Stimulated activated CD4-positive, alpha-beta T cell treated with anti-CD3 and anti-CD28 coated beads, Interleukin-4, amount 100 ng/mL, for 24 hours (primary cell): ENCODE measurements around the gene SYCP3.
A peak's percentile ranks its signal among the peaks of the same experiment; 100 is the strongest.
"Not testable (repeated sequence)": the region's sequence is repeated elsewhere in the genome, so short reads cannot be mapped to it uniquely, and the experiment has no call there.

Experiments
- DNase-seq: peaks from one replicate; pipeline ENCODE4 v3.0.0-alpha.2; 2020

Gene SYCP3

GRCh38 chr12:101710288-101710687 lies 29.0 kb downstream of the SYCP3 start:
- no peak for DNase-seq

- DNase-seq, result no peak
These were observed 32.0 kb downstream of the SYCP3 start for GRCh38 chr12:101707131-101707782.

GRCh38 chr12:101706403-101706802 lies 32.9 kb downstream of the SYCP3 start:
- no peak for DNase-seq

DNA sequence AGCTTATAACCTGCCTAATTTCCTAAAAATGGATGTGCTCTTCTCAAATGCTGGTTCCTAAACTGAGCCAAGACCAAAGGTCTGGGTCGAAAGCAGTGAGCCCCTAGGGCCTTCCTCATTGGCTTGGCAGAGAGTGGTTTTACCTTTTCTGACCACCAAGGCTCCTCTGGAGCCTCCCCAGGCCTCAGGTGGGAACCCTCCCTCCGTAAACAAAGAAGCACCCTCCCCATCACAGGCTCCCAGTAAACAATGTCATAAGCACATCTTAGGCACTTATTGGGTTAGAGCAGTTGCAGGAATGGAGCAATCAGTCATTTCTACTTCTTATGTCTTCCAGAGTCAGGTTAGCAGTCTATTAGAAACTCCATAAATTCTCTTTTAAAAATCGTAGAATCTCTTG lies 35.8 kb downstream of the SYCP3 start:
- DNase-seq, result no peak

DNA sequence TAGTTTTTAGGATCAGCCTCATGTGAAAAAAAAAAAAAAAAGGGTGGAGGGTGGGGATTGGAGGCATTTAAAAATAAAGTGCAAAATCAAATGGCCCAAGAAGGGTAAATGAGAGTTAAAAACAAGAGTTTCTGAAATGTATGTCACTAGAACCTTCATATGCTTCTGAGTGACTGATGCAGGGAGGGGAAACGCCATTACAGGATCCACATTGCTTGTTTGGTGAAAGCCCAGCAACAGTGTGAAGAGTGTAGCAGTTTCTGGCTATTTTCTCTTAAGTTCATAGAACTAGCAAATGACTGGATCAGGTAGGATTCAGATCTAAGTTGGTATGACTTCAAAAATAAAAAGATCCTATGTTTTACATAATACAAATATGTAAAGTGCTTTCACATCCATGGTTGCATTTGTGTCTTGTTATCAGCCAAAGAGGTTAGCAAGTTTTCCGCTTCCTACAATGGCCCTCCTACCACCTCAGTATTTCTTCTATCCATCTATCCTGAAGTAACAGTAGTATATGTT lies 38.9 kb downstream of the SYCP3 start:
- DNase-seq, result no peak

- DNase-seq, result no peak
These were observed 40.4 kb downstream of the SYCP3 start for GRCh38 chr12:101698800-101699347.

DNA sequence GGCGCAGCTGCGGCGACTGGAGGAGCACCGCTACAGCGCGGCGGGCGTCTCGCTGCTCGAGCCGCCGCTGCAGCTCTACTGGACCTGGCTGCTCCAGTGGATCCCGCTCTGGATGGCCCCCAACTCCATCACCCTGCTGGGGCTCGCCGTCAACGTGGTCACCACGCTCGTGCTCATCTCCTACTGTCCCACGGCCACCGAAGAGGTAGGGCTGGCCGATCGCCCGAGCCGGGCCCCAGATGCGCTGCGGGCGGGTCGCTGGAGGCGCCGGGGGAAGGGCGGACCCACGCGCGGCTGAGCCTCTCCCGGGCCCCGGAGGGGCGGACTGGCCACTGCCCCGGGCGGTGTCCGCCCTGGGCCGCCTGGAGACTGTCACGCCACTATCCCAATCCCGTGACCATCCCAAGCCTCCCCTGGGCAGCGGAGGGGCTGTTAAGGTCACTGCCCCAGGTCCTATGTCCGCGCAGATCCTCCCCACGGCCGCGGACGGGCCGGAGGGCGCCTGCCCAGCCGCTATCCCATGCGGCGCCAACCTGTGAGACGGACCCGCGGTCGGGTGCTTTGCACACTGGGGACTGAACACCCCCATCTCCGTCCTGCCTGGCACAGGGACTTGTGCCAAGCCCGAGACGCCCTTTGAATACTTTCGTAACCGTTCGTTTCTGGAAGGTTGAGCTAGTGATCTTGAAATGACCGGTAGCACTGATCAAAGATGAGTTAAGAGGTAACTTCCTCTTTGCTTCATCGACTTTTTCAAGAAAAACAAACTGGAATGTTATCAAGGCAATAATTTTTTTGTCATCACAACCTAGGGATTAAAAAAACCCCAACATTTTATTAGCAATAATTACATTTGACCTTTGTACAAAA lies 41.1 kb downstream of the SYCP3 start:
- peak; percentile 12 for DNase-seq

GRCh38 chr12:101697197-101697929 lies 41.9 kb downstream of the SYCP3 start, which contains the start of gene CHPT1:
TSS of gene CHPT1 (plus strand) at chr12:101697640. CDS start at chr12:101697862, 222 bp downstream.
- DNase-seq, result peak; percentile 52

GRCh38 chr12:101696251-101697196 lies 42.7 kb downstream of the SYCP3 start:
- DNase-seq, result no peak

GRCh38 chr12:101695706-101696105 lies 43.6 kb downstream of the SYCP3 start:
- no peak for DNase-seq

DNA sequence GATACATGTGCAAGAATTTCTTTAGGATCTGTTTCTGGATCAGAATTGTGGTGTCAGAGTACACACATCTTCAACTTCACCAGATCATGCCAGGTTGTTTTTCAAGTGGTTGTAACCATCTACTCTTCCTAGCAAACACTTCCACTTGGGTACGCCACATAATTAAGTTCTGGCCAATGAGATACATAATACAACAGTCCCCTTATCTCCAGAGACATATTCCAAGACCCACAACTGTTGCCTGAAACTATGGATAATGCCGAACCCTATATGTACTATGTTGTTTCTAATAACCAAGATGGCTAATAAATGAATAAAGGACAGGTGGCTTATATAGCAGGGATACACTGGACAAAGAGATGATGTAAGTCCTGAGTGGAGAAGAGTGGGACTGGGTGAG lies 44.3 kb downstream of the SYCP3 start:
- no peak for DNase-seq

DNA sequence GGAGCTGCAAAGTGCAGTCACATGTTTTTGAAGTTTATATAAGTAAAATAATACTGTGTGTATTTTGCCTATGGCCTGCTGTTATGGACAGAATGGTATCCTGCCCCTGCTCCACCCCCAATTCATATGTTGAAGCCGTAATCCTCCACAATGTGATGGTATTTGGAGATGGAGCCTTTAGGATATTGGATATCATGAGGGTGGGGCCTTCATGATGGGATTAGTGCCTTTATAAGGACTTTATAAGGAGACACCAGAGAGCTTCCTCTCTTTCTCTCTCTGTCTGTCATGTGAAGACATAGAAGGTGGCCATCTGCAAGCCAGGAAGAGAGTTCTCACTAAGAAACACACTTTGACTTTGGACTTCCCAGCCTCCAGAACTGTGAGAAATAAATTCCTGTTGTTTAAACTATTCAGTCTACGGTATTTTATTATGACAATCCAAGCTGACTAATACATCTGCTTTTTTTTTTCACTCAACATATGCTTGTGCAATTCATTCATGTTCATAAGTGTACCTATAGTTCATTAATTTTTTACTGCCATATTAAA lies 44.9 kb downstream of the SYCP3 start:
- no peak for DNase-seq

- no peak for DNase-seq
These were observed 47.7 kb downstream of the SYCP3 start for GRCh38 chr12:101691503-101692096.

GRCh38 chr12:101690544-101691098 lies 48.6 kb downstream of the SYCP3 start:
- no peak for DNase-seq

- no peak for DNase-seq
These were observed 53.1 kb downstream of the SYCP3 start for GRCh38 chr12:101686176-101686575.

- DNase-seq, result no peak
These were observed 54.2 kb downstream of the SYCP3 start for GRCh38 chr12:101685092-101685491.

GRCh38 chr12:101681627-101682026 lies 57.6 kb downstream of the SYCP3 start:
- not testable (repeated sequence) for DNase-seq

DNA sequence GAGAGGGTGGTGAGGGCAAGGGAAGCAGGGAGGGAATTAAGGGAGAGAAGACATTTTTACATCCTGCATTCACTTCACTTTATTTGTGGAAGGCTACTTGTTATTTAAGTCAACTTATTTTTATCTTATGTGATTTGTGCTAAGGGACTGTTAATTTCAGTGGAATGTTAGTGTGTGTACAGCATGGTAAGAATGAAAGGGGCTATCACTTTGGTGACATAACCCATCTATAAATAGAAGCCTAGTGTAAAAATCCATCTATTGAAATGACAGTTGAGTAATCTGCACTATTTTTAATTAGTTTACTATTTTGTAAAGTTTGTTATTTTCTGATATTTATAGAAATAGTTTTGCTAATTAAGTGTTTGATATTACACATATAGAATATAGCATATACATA lies 58.6 kb downstream of the SYCP3 start:
- no peak for DNase-seq

- no peak for DNase-seq
These were observed 59.0 kb downstream of the SYCP3 start for GRCh38 chr12:101680240-101680639.
